Tibial artery (tissue), 4 donors: Measurements from ENCODE around the gene LPP.
A peak's percentile ranks its signal among the peaks of the same experiment; 100 is the strongest.

Experiments used
- DNase-seq, 2 donors: peaks; one replicate each; pipeline ENCODE4 v3.0.0-alpha.2; 2019
- H3K27ac ChIP-seq, 2 donors: fragments of 200-600 bp; sonication (generic) in 1 of 2; 1 replicate in 1 of 2; 2 replicates in 1 of 2; pipeline ENCODE4 v1.5.1; 2018 to 2019; ENCODE audit warnings: mild to moderate bottlenecking in 1 of 2
- H3K27me3 ChIP-seq, 2 donors: fragments of 200-600 bp; sonication (generic) in 1 of 2; one replicate each; pipeline versions ENCODE4 v1.5.1 to v1.6.0; 2016 to 2019
- H3K36me3 ChIP-seq, 3 donors: fragments of 200-600 bp; sonication (generic) in 2 of 3; one replicate each; pipeline ENCODE4 v1.5.1; 2016 to 2019; ENCODE audit warnings: mild to moderate bottlenecking in 2 of 3
- H3K4me1 ChIP-seq, 4 donors: fragments of 200-600 bp; sonication (generic) in 2 of 4; 1 replicate in 3 of 4; 2 replicates in 1 of 4; pipeline ENCODE4 v1.5.1; 2016 to 2019
- H3K4me3 ChIP-seq, 2 donors: fragments of 200-600 bp; sonication (generic) in 1 of 2; 1 replicate in 1 of 2; 2 replicates in 1 of 2; pipeline ENCODE4 v1.5.1; 2018 to 2019; ENCODE audit warnings: mild to moderate bottlenecking in 2 of 2
- H3K9me3 ChIP-seq, 3 donors: fragments of 200-600 bp; sonication (generic) in 1 of 3; one replicate each; pipeline ENCODE4 v1.5.1; 2016 to 2019
- intact Hi-C: fragments of 100-400 bp; cut with DNase I; formaldehyde crosslinking; loops from one replicate; pipeline ENCODE4 v1.15.0; 2023; ENCODE audit warnings: low total_unique reads
- TF ChIP-seq, protein P1 (sequence below), 2 experiments: fragments of 200-600 bp in 1 of 2; fragments of 450-650 bp in 1 of 2; IDR thresholded peaks; one replicate each; pipeline ENCODE4 v1.5.1; 2017 to 2019; ENCODE audit warnings: antibody characterized with exemption in 2 of 2, mild to moderate bottlenecking in 1 of 2, moderate library complexity in 1 of 2

The LPP gene

DNA sequence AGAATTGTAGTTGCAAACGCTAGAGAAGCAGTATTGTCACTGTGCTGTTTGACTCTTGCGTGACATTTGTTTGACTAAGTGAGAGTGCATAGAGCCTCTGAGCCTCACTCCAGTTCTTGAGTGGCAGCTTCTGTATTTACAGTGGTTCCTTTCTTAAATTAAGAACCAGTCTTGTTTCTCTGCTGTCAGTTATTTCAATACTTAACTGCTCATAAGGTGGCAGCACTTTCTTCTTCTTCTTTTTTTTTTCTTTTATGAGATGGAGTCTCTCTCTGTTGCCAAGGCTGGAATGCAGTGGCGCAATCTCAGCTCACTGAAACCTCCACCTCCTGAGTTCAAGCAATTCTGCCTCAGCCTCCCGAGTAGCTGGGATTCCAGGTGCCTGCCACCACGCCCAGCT is 372.1 kb downstream of the LPP start:
- TF ChIP-seq, protein P1, sequence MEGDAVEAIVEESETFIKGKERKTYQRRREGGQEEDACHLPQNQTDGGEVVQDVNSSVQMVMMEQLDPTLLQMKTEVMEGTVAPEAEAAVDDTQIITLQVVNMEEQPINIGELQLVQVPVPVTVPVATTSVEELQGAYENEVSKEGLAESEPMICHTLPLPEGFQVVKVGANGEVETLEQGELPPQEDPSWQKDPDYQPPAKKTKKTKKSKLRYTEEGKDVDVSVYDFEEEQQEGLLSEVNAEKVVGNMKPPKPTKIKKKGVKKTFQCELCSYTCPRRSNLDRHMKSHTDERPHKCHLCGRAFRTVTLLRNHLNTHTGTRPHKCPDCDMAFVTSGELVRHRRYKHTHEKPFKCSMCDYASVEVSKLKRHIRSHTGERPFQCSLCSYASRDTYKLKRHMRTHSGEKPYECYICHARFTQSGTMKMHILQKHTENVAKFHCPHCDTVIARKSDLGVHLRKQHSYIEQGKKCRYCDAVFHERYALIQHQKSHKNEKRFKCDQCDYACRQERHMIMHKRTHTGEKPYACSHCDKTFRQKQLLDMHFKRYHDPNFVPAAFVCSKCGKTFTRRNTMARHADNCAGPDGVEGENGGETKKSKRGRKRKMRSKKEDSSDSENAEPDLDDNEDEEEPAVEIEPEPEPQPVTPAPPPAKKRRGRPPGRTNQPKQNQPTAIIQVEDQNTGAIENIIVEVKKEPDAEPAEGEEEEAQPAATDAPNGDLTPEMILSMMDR (IDR thresholded peaks at IDR 0.05) = no peak
- no peak overlapping the region for H3K4me3 ChIP-seq
- H3K27me3 ChIP-seq = no peaks in the 10 kb centered on the region
- peaks cover 0 to 93% (median 27%) of the 10 kb centered on the region in 4 donors for H3K4me1 ChIP-seq
- H3K36me3 ChIP-seq = peaks cover 4 to 24% (median 22%) of the 10 kb centered on the region in 3 donors
- intact Hi-C loops = no loop called here
- peak overlapping the region; percentile 29 to 48 for H3K27ac ChIP-seq
- peak in 1 of 2 donors; percentile 69 for DNase-seq
- H3K9me3 ChIP-seq = no peaks in the 10 kb centered on the region

DNA sequence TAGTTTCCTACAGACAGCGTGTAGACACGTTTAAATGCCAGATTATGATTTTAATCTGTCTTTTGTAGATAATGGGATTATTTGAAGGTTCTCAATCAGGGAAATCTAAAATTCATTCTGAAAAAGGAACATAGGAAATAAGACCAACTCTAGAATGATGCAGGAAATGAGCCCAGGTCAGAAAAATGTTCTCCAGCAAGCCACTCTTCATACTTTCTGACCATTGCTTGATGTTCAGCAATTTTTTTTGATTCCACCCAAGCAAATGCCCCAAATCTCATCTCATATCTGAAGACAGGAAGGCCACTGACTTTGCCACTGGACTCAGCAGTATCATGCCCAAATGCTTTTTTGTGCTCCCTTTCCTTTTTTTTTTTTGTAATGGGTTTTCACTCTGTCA is 373.4 kb downstream of the LPP start:
- Histone ChIP-seq H3K27ac (peak overlapping the region in 1 of 2 donors; percentile 29), H3K36me3 (peaks cover 4 to 24% (median 22%) of the 10 kb centered on the region in 3 donors), H3K4me1 (peaks cover 0 to 93% (median 20%) of the 10 kb centered on the region in 4 donors), H3K9me3 (no peaks in the 10 kb centered on the region), H3K27me3 (no peaks in the 10 kb centered on the region), H3K4me3 (no peak overlapping the region)
- intact Hi-C loops = no loop called here
- TF ChIP-seq, protein P1 (IDR thresholded peaks at IDR 0.05) = no peak
- no peak for DNase-seq

DNA sequence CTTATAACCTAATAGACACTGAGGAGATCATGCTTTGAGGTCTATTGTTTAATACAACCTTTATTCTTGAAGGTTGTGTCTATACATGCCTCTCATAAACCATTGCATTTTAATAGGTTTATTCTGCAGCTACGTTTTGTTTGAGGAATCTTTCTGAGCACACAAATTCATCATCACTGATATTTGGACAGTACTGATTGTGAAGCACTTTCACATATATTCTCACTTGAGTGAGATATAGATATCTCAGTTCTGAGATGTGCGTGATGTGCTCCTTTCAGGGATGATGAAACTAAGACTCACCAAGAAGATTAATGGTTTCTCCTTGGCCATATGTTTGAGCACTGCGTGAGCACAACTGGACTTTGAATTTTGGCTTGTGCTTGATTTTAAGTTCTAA is 374.4 kb downstream of the LPP start:
- Histone ChIP-seq H3K4me3 (no peak overlapping the region), H3K27me3 (no peaks in the 10 kb centered on the region), H3K27ac (peak overlapping the region in 1 of 2 donors; percentile 10), H3K4me1 (peaks cover 0 to 93% (median 20%) of the 10 kb centered on the region in 4 donors), H3K36me3 (peaks cover 4 to 24% (median 22%) of the 10 kb centered on the region in 3 donors), H3K9me3 (no peaks in the 10 kb centered on the region)
- no peak for DNase-seq
- intact Hi-C loops = no loop called here
- TF ChIP-seq, protein P1 (IDR thresholded peaks at IDR 0.05) = no peak

DNA sequence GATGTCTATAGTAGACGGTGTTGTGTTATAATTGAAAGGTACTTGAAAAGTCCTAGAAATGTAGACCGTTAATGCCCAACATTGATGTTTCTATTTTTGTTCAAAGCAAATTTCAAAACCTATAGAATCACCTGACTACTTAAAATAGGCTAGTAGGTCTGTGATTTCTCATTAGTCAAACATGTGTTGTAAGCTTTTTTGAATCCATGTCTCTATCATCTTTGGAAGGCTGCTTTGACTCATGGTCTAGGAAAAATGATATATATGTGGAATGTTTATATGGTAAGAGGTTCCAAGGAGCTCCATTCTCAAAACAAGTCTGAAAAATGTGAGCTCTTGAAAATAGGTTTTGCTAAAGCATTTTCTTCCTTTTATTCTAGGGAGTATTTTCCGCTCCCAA is 375.3 kb downstream of the LPP start:
- TF ChIP-seq, protein P1 (IDR thresholded peaks at IDR 0.05) = no peak
- H3K27ac ChIP-seq = peak overlapping the region; percentile 10 to 19

DNA sequence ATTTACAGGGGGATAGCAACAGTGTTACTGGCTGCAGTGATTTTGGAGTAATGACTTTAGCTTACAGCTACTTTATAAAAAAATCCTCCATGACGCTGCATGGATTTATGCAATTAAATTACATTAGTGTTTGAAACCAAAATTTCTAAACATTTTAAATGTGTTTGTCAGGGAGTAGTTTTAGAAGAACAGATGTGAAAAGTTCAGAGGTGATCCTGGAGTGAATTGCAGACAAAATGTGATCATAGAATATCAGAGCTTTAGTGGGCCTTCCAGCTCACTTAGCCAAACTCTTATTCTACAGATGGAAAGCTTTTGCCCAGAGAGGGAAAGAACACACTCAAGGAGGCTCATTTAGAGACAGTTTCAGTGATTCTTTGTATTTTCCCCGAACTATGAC is 376.3 kb downstream of the LPP start:
- no peak for DNase-seq
- Histone ChIP-seq H3K4me1 (peaks cover 0 to 94% (median 14%) of the 10 kb centered on the region in 4 donors), H3K27ac (no peak overlapping the region), H3K27me3 (no peaks in the 10 kb centered on the region), H3K4me3 (no peak overlapping the region), H3K9me3 (no peaks in the 10 kb centered on the region), H3K36me3 (peaks cover 4 to 16% (median 14%) of the 10 kb centered on the region in 3 donors)
- TF ChIP-seq, protein P1 (IDR thresholded peaks at IDR 0.05) = no peak
- intact Hi-C loops = no loop called here

More for the DNA sequence above, 375.3 kb downstream of the LPP start:
- H3K27me3 ChIP-seq = no peaks in the 10 kb centered on the region
- peaks cover 0 to 93% (median 18%) of the 10 kb centered on the region in 4 donors for H3K4me1 ChIP-seq
- DNase-seq = no peak
- H3K9me3 ChIP-seq = no peaks in the 10 kb centered on the region
- peaks cover 4 to 24% (median 22%) of the 10 kb centered on the region in 3 donors for H3K36me3 ChIP-seq
- no peak overlapping the region for H3K4me3 ChIP-seq
- intact Hi-C loops = no loop called here

DNA sequence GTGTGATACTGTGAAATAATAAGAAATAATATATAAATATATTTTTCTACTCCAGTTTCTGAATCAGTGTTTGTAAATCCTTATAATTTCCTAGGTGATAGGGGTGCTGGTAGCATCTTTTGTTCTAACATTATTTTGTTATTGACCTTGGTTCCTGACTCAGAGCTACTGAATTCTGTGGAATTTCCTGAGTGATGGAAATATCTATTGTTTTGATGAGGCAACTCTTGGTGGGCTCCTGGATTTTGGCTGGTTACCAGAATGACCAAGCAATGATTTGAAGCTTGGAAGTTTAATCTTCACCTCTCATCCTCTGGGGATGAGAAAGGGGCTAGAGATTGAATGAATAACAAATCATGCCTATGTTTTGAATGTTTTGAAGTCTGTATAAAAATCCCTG is 377.3 kb downstream of the LPP start:
- TF ChIP-seq, protein P1 (IDR thresholded peaks at IDR 0.05) = no peak
- H3K4me1 ChIP-seq = peaks cover 0 to 88% (median 7%) of the 10 kb centered on the region in 4 donors

More for the DNA sequence above, 377.3 kb downstream of the LPP start:
- H3K4me3 ChIP-seq = no peak overlapping the region
- peak overlapping the region in 1 of 2 donors; percentile 26 for H3K27ac ChIP-seq
- DNase-seq = no peak
- intact Hi-C loops = no loop called here
- H3K9me3 ChIP-seq = no peaks in the 10 kb centered on the region
- H3K27me3 ChIP-seq = no peaks in the 10 kb centered on the region
- H3K36me3 ChIP-seq = peaks cover 4 to 8% (median 6%) of the 10 kb centered on the region in 3 donors
